Astrocyte of the cerebellum (primary cell): Measurements from ENCODE around the gene STK11IP.
A peak's percentile ranks its signal among the peaks of the same experiment; 100 is the strongest.

Experiments used
- DNase-seq: peaks from one replicate; pipeline ENCODE4 v3.0.0-alpha.2; 2011; ENCODE audit warnings: low read depth
- H3K4me3 ChIP-seq: 2 replicates; pipeline ENCODE4 v1.5.1; 2011; ENCODE audit warnings: mild to moderate bottlenecking, low read depth, low read length, moderate library complexity
- in situ Hi-C: cut with HindIII; loops from 2 replicates; pipeline ENCODE4 v1.10.0; 2017; ENCODE audit warnings: low sequenced_read_pairs
- TF ChIP-seq, protein P1 (sequence below): IDR thresholded peaks from 2 replicates; pipeline ENCODE4 v1.5.1; 2012; ENCODE audit warnings: low read length, low read depth, moderate library complexity, mild to moderate bottlenecking; ENCODE audit errors: missing control alignments

STK11IP gene

DNA sequence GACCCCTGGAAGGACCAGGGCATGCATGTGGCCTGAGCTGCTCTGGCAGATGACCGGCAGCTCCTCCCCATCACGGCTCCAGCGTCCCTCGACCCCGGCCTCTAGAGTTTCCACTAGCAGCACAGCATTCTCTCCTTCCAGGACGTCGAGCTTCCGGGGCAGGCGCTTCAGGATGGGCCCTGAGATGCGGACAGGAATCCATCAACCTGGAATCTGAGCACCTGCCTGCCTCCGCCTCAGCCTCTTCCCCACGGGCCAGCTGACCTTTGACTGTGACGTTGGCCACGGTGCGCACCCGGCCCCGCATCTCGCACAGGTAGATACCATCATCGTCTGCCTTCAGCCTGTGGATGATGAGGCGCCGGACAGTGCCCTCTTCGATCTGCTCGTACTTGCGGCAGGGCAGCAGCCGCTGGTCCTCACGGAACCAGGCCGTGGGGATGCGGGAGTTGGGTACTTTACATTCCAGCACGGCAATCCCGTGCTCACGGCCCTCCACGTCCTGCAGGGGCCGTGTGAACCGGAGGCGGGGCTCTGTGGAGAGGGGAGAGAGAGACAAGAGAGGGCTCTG lies 29.8 kb upstream of the STK11IP start:
- in situ Hi-C loops = no loop called here
- DNase-seq = no peak
- TF ChIP-seq, protein P1, sequence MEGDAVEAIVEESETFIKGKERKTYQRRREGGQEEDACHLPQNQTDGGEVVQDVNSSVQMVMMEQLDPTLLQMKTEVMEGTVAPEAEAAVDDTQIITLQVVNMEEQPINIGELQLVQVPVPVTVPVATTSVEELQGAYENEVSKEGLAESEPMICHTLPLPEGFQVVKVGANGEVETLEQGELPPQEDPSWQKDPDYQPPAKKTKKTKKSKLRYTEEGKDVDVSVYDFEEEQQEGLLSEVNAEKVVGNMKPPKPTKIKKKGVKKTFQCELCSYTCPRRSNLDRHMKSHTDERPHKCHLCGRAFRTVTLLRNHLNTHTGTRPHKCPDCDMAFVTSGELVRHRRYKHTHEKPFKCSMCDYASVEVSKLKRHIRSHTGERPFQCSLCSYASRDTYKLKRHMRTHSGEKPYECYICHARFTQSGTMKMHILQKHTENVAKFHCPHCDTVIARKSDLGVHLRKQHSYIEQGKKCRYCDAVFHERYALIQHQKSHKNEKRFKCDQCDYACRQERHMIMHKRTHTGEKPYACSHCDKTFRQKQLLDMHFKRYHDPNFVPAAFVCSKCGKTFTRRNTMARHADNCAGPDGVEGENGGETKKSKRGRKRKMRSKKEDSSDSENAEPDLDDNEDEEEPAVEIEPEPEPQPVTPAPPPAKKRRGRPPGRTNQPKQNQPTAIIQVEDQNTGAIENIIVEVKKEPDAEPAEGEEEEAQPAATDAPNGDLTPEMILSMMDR = no peak
- H3K4me3 ChIP-seq = no peak overlapping the region

DNA sequence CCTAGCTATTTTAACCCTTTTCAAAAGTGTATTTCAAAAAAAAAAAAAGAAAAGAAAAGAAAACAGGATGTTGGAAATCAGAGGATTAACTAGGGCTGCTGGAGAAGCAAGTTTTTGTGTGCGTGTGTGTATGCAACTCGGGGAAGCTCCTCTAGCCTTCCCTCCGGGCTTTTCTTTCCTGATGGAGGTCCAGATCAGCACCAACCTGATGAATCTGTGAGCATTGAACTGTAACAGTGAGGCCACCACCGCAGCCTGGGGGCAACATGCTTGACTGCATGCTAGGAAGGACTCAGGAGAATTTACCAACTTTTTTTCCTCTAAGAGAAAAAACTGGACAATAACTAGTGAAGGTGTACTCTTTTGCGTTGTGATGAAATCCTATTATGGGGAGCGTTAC lies 28.6 kb upstream of the STK11IP start:
- H3K4me3 ChIP-seq = no peak overlapping the region
- no peak for DNase-seq
- in situ Hi-C loops = no loop called here
- TF ChIP-seq, protein P1 = no peak

DNA sequence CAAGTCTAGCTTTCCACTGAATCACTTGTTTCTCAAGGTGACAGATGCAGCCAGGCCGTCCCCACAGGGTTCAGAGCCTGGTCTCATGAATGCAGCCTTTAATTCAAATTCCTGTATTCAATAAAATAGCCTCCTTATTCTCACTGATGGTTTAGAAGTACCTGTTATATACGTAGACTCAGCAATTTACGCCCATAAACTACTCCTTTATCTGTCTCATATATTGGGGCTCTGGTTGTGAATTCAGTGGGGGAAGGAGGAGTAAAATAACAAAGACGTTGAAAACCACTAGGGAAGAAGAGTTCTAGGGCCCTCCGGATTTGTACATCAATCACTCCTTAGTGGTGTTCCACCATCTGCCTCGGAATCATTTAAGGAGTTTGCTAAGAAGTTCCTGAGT lies 28.0 kb upstream of the STK11IP start:
- peak overlapping the region; percentile 58 for H3K4me3 ChIP-seq
- DNase-seq = no peak
- in situ Hi-C loops = no loop called here
- TF ChIP-seq, protein P1 = no peak

DNA sequence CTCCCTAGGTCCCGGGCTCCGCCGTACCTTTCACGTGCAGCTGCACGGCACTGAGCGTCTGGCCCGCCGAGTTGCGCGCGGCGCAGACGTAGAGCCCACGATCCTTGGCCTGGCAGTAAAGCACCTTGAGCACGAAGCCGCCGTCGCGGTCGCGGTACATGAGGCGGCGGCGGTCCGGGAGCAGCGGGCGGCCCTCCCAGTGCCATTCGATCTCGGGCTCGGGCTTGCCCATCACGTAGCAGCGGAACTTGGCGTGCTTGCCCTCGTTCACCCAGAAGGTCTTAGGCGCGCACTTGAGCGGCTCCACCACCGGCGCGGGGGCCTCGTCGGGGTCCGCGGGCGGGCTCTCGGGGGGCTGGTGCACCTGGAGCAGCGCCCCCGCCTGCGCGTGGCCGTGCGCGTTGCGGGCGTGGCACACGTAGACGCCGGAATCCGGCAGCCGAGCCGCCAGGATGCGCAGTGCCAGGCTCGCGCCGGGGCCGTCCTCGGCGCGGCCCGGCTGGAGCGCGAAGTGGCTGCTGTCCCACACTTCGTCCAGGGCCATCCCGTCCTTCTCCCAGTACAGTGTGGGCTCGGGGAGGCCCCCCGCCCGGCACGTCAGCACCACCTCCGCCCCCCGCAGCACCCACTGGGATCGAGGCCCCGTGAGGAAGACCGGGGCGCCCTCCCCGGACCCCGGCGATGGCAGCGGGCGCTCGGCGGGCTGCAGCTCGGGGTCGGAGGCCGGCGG lies 27.3 kb upstream of the STK11IP start:
- in situ Hi-C loops = no loop called here
- H3K4me3 ChIP-seq = peak overlapping the region; percentile 58
- no peak for DNase-seq
- TF ChIP-seq, protein P1 = no peak

DNA sequence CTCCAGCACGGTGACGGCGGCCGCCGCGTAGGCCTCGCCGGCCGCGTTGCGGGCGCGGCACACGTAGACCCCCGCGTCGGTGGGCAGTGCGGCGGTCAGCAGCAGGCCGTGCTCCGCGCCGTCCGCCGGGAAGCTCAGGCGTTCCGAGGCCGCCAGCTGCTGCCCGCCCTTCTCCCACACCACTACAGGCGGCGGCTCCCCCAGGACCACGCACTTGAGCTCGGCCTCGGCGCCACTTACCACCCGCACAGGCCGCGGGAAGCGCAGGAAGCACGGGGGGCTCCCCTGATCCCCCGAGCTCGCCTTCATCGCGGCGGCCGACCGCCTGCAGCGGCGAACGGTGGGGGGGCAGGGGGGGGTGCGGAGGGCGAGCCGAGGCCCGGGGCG lies 26.7 kb upstream of the STK11IP start:
- no peak for DNase-seq
- H3K4me3 ChIP-seq = peak overlapping the region; percentile 58
- in situ Hi-C loops = no loop called here
- TF ChIP-seq, protein P1 = no peak

DNA sequence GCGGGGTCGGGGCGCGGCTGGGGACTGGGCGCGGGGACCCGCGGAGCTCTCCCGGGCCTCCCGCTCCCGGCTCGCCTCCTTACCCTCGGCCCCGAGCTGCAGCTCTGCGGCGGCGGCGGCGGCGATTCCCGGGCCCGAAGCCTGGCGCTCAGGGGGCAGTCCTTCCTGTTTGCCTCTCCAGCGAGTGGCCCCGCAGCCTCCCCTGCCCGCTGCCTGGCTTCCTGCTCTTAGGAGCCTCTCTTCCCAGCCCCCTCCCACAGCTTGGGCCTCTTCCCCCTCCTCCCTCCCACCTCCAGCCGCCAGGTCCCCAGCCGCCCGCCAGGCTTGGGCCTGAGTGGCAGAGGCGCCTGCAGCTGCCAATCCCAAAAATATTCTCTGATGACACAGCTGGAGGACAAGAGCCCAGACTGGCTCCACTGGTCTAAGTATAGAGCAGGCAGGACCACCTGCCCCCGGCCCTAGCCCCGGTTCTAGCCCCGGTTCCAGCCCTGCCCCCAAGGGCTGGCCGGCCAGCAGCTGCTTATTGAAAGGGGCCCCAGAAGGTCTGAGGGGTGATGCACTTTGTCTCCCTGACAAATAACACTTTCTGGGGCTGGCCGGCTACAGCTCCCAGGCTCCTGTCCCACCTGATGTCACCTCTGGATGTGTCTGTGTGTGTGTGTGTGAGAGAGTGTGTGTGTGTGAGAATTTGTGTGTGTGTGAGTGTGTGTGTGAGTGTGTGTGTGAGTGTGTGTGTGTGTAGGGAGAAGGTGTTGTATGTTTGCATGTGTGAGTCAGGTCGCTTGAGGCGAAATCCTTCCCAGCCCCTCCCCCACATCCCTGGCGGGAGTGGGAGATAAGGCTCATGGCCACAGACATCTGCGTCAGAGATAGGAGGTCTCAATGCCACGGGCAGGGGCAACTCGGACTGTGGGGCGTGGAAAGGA lies 26.1 kb upstream of the STK11IP start, which contains the start of gene OBSL1:
Gene OBSL1, minus strand, starts transcription at position 229 of the 926 bp plus-strand sequence. CDS start 307 bp downstream, outside the sequence.
- H3K4me3 ChIP-seq = peak within 1 kb of the TSS; percentile 58
- peak; percentile 34 for DNase-seq
- TF ChIP-seq, protein P1 = no peak
- in situ Hi-C loops = no loop called here
